ENCODE data around the gene NT5DC4.

DNA sequence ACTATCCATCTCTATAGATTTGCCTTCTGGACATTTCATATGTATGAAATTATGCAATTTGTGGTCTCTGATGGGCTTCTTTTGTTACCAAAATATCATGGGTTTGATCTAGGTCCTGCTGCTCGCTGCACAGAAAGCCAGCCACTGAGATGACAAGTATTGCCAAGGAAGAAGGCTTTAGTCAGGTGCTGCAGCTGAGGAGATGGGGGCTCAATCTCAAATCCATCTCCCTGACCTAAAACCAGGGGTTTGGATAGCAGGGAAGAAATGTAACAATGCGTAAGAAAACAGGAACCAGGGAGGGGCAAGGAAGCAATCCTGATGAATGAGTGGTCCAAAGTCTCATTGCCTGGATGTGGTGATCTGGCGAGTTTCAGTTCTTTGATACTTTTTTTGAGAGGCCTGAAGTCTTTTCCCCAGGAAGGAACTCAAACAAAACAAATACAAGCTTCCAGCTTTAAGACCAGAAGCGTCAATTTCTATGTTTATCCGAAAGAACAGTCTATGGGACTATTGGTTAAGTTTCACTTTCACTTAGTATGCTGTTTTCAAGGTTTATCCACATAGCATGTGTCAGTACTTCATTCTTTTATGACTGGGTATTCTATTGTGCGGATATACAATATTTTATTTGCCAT, 47.0 kb downstream of the NT5DC4 start:
- TF ChIP-seq, protein P1, sequence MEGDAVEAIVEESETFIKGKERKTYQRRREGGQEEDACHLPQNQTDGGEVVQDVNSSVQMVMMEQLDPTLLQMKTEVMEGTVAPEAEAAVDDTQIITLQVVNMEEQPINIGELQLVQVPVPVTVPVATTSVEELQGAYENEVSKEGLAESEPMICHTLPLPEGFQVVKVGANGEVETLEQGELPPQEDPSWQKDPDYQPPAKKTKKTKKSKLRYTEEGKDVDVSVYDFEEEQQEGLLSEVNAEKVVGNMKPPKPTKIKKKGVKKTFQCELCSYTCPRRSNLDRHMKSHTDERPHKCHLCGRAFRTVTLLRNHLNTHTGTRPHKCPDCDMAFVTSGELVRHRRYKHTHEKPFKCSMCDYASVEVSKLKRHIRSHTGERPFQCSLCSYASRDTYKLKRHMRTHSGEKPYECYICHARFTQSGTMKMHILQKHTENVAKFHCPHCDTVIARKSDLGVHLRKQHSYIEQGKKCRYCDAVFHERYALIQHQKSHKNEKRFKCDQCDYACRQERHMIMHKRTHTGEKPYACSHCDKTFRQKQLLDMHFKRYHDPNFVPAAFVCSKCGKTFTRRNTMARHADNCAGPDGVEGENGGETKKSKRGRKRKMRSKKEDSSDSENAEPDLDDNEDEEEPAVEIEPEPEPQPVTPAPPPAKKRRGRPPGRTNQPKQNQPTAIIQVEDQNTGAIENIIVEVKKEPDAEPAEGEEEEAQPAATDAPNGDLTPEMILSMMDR (IDR thresholded peaks at IDR 0.05; ENCODE audit: low read depth, low read length, poor library complexity, severe bottlenecking): no peak
- TF ChIP-seq EZH2phosphoT487 (IDR thresholded peaks at IDR 0.05; ENCODE audit: borderline replicate concordance, low read length): no peak

Measured in DOHH2 (cell line).